Bronchial epithelial cell (primary cell): ENCODE measurements around the gene ERO1B. TPM values are rescaled to one million over a fixed set of nuclear protein-coding genes. Genes with fewer than 3 reads are reported as not detected.
"Not testable (repeated sequence)": the region's sequence is repeated elsewhere in the genome, so short reads cannot be mapped to it uniquely, and the experiment has no call there.

Experiments
- DNase-seq: peaks from one replicate; pipeline ENCODE4 v3.0.0-alpha.2; 2010; ENCODE audit warnings: low read depth
- FAIRE-seq: peaks from 2 replicates; lab custom pipeline; 2011; peaks lifted over from hg19 to GRCh38; lab: Jason Lieb, UNC
- H3K27me3 ChIP-seq: 2 replicates; pipeline ENCODE4 v1.5.1; 2011; ENCODE audit warnings: low read length; ENCODE audit not compliant: control insufficient read depth, insufficient read depth
- H3K36me3 ChIP-seq: 2 replicates; pipeline ENCODE4 v1.5.1; 2011; ENCODE audit warnings: low read length; ENCODE audit not compliant: control insufficient read depth, insufficient read depth
- H3K4me3 ChIP-seq: 2 replicates; pipeline ENCODE4 v1.5.1; 2011; ENCODE audit warnings: mild to moderate bottlenecking, low read depth, low read length, control low read depth
- CTCF ChIP-seq: IDR thresholded peaks from 2 replicates; pipeline ENCODE4 v1.5.1; 2011; ENCODE audit warnings: mild to moderate bottlenecking, moderate library complexity, low read length, control low read depth, inconsistent platforms; ENCODE audit not compliant: insufficient read depth, severe bottlenecking
- total RNA-seq: library from RNA; depleted of rRNA; stranded (reverse); fragments of >200 nt; gene quantifications from 2 replicates; pipeline ENCODE4 v1.2.1, GENCODE V29; 2014

The ERO1B gene
- total RNA-seq, 1 donor from 2014 or later, result 5.0 TPM

- no peak for DNase-seq
- no peak for FAIRE-seq
- no peak overlapping the region for H3K4me3 ChIP-seq
- no peak for TF ChIP-seq CTCF
- H3K27me3 ChIP-seq, result no peaks in the 10 kb centered on the region
- no peaks in the 10 kb centered on the region for H3K36me3 ChIP-seq
Measured at GRCh38 chr1:236321101-236321500, 39.3 kb upstream of the ERO1B start.

- TF ChIP-seq CTCF, result no peak
- Histone ChIP-seq H3K27me3 (no peaks in the 10 kb centered on the region), H3K4me3 (no peak overlapping the region), H3K36me3 (no peaks in the 10 kb centered on the region)
- FAIRE-seq, result no peak
- DNase-seq, result no peak
Measured at GRCh38 chr1:236320671-236321070, 38.9 kb upstream of the ERO1B start.

- TF ChIP-seq CTCF, result no peak
- H3K4me3 ChIP-seq, result no peak overlapping the region
- H3K27me3 ChIP-seq, result no peaks in the 10 kb centered on the region
- DNase-seq, result no peak
- no peaks in the 10 kb centered on the region for H3K36me3 ChIP-seq
- no peak for FAIRE-seq
Measured at GRCh38 chr1:236320214-236320613, 38.5 kb upstream of the ERO1B start.

GRCh38 chr1:236316437-236316836 lies 34.7 kb upstream of the ERO1B start:
- no peaks in the 10 kb centered on the region for H3K27me3 ChIP-seq
- no peak for DNase-seq
- H3K4me3 ChIP-seq, result no peak overlapping the region
- no peak for TF ChIP-seq CTCF
- no peaks in the 10 kb centered on the region for H3K36me3 ChIP-seq
- no peak for FAIRE-seq

GRCh38 chr1:236315518-236315917 lies 33.8 kb upstream of the ERO1B start:
- no peaks in the 10 kb centered on the region for H3K36me3 ChIP-seq
- FAIRE-seq (no peak), DNase-seq (no peak)
- TF ChIP-seq CTCF, result no peak
- no peak overlapping the region for H3K4me3 ChIP-seq
- H3K27me3 ChIP-seq, result no peaks in the 10 kb centered on the region

- DNase-seq, result no peak
- no peak for TF ChIP-seq CTCF
- Histone ChIP-seq H3K4me3 (no peak overlapping the region), H3K36me3 (no peaks in the 10 kb centered on the region), H3K27me3 (no peaks in the 10 kb centered on the region)
- no peak for FAIRE-seq
Measured at GRCh38 chr1:236315092-236315491, 33.3 kb upstream of the ERO1B start.

- not testable (repeated sequence) for FAIRE-seq, H3K4me3 ChIP-seq, DNase-seq, H3K27me3 ChIP-seq, H3K36me3 ChIP-seq
Measured at GRCh38 chr1:236314050-236314449, 32.3 kb upstream of the ERO1B start.
